Dermis blood vessel endothelial cell (primary cell): Measurements from ENCODE around the gene KCNQ4. TPM values are rescaled to one million over a fixed set of nuclear protein-coding genes. Genes with fewer than 3 reads are reported as not detected.
A peak's percentile ranks its signal among the peaks of the same experiment; 100 is the strongest.

Experiments used
- DNase-seq: peaks from one replicate; pipeline ENCODE4 v3.0.0; 2010
- total RNA-seq: library from RNA; depleted of rRNA; stranded (reverse); fragments of >200 nt; gene quantifications from 2 replicates; pipeline ENCODE4 v1.2.3, GENCODE V29; 2014

The KCNQ4 gene
- total RNA-seq, 1 donor from 2014 or later = not detected

GRCh38 chr1:40777224-40777970 lies 6.2 kb upstream of the KCNQ4 start:
- DNase-seq = no peak

- DNase-seq = no peak
Measured at GRCh38 chr1:40780678-40781607, 2.6 kb upstream of the KCNQ4 start.

GRCh38 chr1:40781608-40781971 lies 2.0 kb upstream of the KCNQ4 start:
- DNase-seq = no peak

GRCh38 chr1:40782371-40782956 lies 1.1 kb upstream of the KCNQ4 start:
- peak; percentile 10 for DNase-seq

DNA sequence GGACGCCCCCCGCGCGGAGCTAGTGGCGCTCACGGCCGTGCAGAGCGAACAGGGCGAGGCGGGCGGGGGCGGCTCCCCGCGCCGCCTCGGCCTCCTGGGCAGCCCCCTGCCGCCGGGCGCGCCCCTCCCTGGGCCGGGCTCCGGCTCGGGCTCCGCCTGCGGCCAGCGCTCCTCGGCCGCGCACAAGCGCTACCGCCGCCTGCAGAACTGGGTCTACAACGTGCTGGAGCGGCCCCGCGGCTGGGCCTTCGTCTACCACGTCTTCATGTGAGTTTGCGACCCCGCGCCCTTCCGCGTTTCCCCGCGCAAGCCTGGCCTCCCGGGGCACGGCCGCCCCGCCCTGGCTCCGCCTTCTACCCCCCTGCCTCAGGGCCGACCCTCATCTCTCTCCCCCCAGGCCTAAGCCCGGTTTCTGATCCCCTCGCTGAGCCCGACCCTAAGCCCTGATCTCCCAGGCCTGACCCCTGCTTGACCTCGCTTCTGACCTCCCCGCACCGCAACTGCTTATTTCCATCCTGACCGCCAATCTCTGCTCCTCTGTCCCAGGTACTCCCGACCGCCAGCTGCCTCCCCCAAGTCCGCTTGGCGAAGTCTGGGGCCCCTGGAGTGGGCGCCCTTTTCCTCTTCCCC lies 669 bp downstream of the KCNQ4 start:
- peak; percentile 14 for DNase-seq

DNA sequence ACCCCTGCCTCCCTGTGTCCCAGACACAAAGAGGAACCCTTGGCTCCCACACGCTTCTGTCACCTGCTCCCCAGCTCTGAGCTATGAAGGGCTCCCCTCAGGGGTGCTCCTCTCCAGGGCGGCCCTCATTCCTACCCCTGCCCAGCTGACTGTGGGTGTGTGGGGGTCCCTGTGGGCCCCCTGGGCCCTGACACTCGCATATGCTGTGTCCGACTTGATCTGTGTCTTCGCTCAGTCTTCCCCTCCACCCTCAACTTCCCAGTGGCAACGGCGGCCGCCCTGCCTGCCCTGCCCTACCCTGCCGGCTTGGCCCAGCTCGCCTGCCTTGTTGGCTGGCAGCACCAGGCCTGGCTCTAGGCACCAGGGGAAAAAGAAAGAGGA lies 1.2 kb downstream of the KCNQ4 start:
- DNase-seq = no peak

- no peak for DNase-seq
Measured at GRCh38 chr1:40785446-40785845, 1.9 kb downstream of the KCNQ4 start.

- DNase-seq = no peak
Measured at GRCh38 chr1:40786171-40786994, 2.8 kb downstream of the KCNQ4 start.

DNA sequence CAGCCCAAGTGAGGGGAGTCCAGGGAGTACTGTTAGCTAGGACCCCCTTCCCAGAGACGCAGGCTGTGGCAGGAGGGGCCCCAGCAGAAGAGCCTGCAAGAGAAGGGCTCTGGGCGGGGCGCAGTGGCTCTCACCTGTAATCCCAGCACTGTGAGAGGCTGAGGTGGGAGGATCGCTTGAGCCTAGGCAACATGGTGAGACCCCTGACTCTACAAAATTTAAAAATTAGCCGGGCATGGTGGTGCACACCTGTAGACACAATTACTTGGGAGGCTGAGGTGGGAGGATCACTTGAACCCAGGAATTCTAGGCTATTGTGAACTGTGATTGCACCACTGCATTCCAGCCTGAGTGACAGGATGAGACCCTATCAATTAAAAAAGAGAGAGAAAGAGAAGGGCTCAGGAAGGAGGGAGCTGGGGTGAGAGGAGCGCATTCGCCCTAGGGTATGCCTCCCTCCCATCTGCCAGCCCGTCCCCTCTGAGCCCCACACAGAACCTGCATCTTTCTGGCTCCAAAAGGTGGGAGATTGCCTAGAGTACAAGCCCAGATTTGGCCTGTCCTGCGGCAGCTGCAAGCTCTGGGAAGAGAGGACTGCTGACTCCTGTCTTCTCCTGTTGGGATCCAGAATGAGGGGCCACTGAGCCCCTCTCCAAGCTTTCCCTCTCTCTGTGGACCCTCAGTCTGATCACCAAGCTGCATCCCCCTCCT lies 3.6 kb downstream of the KCNQ4 start:
- DNase-seq = no peak

GRCh38 chr1:40787737-40788560 lies 4.4 kb downstream of the KCNQ4 start:
- DNase-seq = no peak

GRCh38 chr1:40788561-40789341 lies 5.2 kb downstream of the KCNQ4 start:
- DNase-seq = no peak

DNA sequence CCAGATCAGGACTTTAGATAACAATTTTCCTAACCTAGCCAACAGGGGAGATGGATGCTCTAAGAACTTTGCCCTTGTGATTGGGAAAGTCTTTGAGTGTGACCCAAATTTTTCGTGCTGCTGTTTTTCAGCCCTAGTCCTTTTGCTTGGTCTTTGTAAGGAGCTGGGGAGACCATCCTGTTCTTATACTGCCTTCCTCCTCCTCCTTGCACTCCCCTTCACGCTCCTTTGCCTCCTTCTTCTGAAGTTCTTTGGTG lies 5.7 kb downstream of the KCNQ4 start:
- DNase-seq = no peak

- no peak for DNase-seq
Measured at GRCh38 chr1:40789661-40790430, 6.3 kb downstream of the KCNQ4 start.

GRCh38 chr1:40792036-40792435 lies 8.4 kb downstream of the KCNQ4 start:
- DNase-seq = no peak

GRCh38 chr1:40793617-40794016 lies 10.0 kb downstream of the KCNQ4 start:
- no peak for DNase-seq

GRCh38 chr1:40794048-40794447 lies 10.5 kb downstream of the KCNQ4 start:
- DNase-seq = no peak

GRCh38 chr1:40794974-40795715 lies 11.6 kb downstream of the KCNQ4 start:
- no peak for DNase-seq

- DNase-seq = no peak
Measured at GRCh38 chr1:40795811-40796586, 12.4 kb downstream of the KCNQ4 start.
